GM21515 (cell line): ENCODE data around the gene ZNF789.

Experiments used
- ATAC-seq: cut with Tn5 transposase; IDR thresholded peaks from one replicate; pipeline ENCODE4 v1.9.1; 2021; ENCODE audit not compliant: unreplicated experiment

The ZNF789 gene

GRCh38 chr7:99457650-99458493, 14.8 kb upstream of the ZNF789 start:
- ATAC-seq: no peak

GRCh38 chr7:99459087-99459486, 13.6 kb upstream of the ZNF789 start:
- no peak for ATAC-seq

- ATAC-seq: no peak
Observed at GRCh38 chr7:99460651-99461050, 12.0 kb upstream of the ZNF789 start.

GRCh38 chr7:99461221-99461620, 11.5 kb upstream of the ZNF789 start:
- ATAC-seq: no peak

- ATAC-seq: no peak
Observed at GRCh38 chr7:99465421-99465768, 7.3 kb upstream of the ZNF789 start.

- no peak for ATAC-seq
Observed at GRCh38 chr7:99468336-99468918, 4.3 kb upstream of the ZNF789 start.

GRCh38 chr7:99469381-99470065, 3.2 kb upstream of the ZNF789 start:
- no peak for ATAC-seq

- ATAC-seq: peak; percentile 22
Observed at GRCh38 chr7:99473315-99473596, 566 bp downstream of the ZNF789 start.

- no peak for ATAC-seq
Observed at GRCh38 chr7:99476107-99476506, 3.4 kb downstream of the ZNF789 start.

GRCh38 chr7:99478464-99479440, 6.1 kb downstream of the ZNF789 start:
- ATAC-seq: no peak

GRCh38 chr7:99485094-99485493, 12.4 kb downstream of the ZNF789 start:
- no peak for ATAC-seq

GRCh38 chr7:99489235-99489634, 16.5 kb downstream of the ZNF789 start:
- ATAC-seq: no peak

- no peak for ATAC-seq
Observed at GRCh38 chr7:99490878-99491277, 18.2 kb downstream of the ZNF789 start.

GRCh38 chr7:99493823-99494222, 21.1 kb downstream of the ZNF789 start:
- ATAC-seq: no peak

- no peak for ATAC-seq
Observed at GRCh38 chr7:99497766-99498545, 25.3 kb downstream of the ZNF789 start.

- no peak for ATAC-seq
Observed at GRCh38 chr7:99498546-99498944, 25.9 kb downstream of the ZNF789 start.

GRCh38 chr7:99499371-99499720, 26.7 kb downstream of the ZNF789 start:
- peak; percentile 18 for ATAC-seq

GRCh38 chr7:99499721-99500636, 27.3 kb downstream of the ZNF789 start, which contains the start of gene ZNF394:
TSS of gene ZNF394 (minus strand) at chr7:99500281. CDS start at chr7:99500093, 188 bp downstream.
- ATAC-seq: peak; percentile 44

GRCh38 chr7:99500637-99501009, 27.9 kb downstream of the ZNF789 start:
- ATAC-seq: no peak
